Spleen (tissue), 7 donors: ENCODE measurements around the gene NCSTN.

Experiments used
- POLR2A ChIP-seq, 3 donors: fragments of 450-650 bp; IDR thresholded peaks; one replicate each; pipeline ENCODE4 v1.5.1; 2017; ENCODE audit warnings: antibody characterized with exemption in 3 of 3, mild to moderate bottlenecking in 1 of 3
- TF ChIP-seq, protein P1 (sequence below), 11 experiments: fragments of 200-600 bp in 7 of 11; fragments of 450-650 bp in 4 of 11; sonication (generic) in 4 of 11; IDR thresholded peaks in 8 of 11; conservative IDR thresholded peaks in 3 of 11; 1 replicate in 7 of 11; 2 replicates in 4 of 11; pipeline versions ENCODE4 v1.4.0 to v1.8.0; 2016 to 2021; ENCODE audit warnings: antibody characterized with exemption in 11 of 11, inconsistent platforms in 4 of 11, mild to moderate bottlenecking in 1 of 11
- donor health status: DM: no; HTN: no; CAD: no; lungs with moderate emphysema.
- donor health status: DM: no; HTN: no; CAD: no.
- donor health status: DM: no; HTN: no; CAD: no.

DNA sequence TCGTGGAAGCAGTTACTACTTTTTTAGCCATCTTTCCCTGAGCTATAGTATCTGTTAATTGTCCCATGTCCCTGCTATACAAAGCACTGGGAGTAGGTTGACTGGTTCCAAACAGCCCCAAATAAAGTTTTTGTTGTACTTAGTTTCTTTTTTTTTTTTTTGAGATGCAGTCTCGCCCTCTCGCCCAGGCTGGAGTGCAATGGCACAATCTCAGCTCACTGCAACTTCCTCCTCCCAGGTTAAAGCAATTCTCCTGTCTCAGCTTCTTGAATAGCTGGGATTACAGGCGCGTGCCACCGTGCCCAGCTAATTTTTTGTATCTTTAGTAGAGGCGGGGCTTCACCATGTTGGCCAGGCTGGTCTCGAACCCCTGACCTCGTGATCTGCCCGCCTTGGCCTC lies 3.3 kb downstream of the NCSTN start:
- TF ChIP-seq, protein P1, sequence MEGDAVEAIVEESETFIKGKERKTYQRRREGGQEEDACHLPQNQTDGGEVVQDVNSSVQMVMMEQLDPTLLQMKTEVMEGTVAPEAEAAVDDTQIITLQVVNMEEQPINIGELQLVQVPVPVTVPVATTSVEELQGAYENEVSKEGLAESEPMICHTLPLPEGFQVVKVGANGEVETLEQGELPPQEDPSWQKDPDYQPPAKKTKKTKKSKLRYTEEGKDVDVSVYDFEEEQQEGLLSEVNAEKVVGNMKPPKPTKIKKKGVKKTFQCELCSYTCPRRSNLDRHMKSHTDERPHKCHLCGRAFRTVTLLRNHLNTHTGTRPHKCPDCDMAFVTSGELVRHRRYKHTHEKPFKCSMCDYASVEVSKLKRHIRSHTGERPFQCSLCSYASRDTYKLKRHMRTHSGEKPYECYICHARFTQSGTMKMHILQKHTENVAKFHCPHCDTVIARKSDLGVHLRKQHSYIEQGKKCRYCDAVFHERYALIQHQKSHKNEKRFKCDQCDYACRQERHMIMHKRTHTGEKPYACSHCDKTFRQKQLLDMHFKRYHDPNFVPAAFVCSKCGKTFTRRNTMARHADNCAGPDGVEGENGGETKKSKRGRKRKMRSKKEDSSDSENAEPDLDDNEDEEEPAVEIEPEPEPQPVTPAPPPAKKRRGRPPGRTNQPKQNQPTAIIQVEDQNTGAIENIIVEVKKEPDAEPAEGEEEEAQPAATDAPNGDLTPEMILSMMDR (IDR thresholded peaks at IDR 0.05 in 8 of 11, conservative IDR thresholded peaks at IDR 0.05 in 3 of 11): no peak
- no peak for TF ChIP-seq POLR2A (IDR thresholded peaks at IDR 0.05)
